NCI-H2171 (cell line): ENCODE data around the gene CNTN2.

Experiments
- DNase-seq: peaks from one replicate; lab custom pipeline; 2025; lab: John Stamatoyannopoulos, UW

The CNTN2 gene

DNA sequence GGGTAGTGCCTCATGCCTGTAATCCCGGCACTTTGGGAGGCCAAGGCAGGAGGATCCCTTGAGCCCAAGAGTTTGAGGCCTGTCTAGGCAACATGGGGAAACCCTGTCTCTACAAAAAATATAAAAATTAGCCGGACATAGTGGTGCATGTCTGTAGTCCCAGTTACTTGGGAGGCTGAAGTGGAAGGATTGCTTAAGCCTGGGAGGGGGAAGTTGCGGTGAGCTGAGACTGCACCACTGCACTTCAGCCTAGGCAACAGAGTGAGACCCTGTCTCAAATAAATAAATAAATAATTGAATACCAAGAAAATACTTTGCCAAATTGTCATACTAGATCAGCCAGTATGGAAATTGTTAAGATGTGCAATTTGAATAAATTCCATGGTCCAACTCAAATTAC lies 84.6 kb downstream of the CNTN2 start:
- no peak for DNase-seq
